HepG2 (cell line): ENCODE results near the gene SCRT2. TPM values are rescaled to one million over a fixed set of nuclear protein-coding genes. Genes with fewer than 3 reads are reported as not detected.

ENCODE experiments used
- ARID4A ChIP-seq: sonication (generic); formaldehyde crosslinking; IDR thresholded peaks from 2 replicates; pipeline ENCODE4 v1.5.0; 2020; ENCODE audit warnings: mild to moderate bottlenecking, missing genetic modification reagents, borderline replicate concordance
- GLI4 ChIP-seq: sonication (generic); formaldehyde crosslinking; IDR thresholded peaks from 2 replicates; pipeline ENCODE4 v1.5.1; 2020; ENCODE audit warnings: missing genetic modification reagents, mild to moderate bottlenecking, moderate library complexity, borderline replicate concordance
- GPBP1L1 ChIP-seq: sonication (generic); formaldehyde crosslinking; IDR thresholded peaks from 2 replicates; pipeline ENCODE4 v1.5.0; 2020; ENCODE audit warnings: mild to moderate bottlenecking, missing genetic modification reagents
- GTF3A ChIP-seq: sonication (generic); formaldehyde crosslinking; conservative IDR thresholded peaks from 2 replicates; pipeline ENCODE4 v1.4.0; 2020; ENCODE audit warnings: mild to moderate bottlenecking, missing genetic modification reagents
- HNRNPK ChIP-seq: fragments of 200-400 bp; formaldehyde crosslinking; IDR thresholded peaks from 2 replicates; pipeline ENCODE4 v1.6.1; 2018; ENCODE audit warnings: low read length, low read depth, moderate library complexity, mild to moderate bottlenecking; ENCODE audit not compliant: poor library complexity, severe bottlenecking
- IRF9 ChIP-seq: sonication (generic); formaldehyde crosslinking; IDR thresholded peaks from 2 replicates; pipeline ENCODE4 v1.8.0; 2022; ENCODE audit warnings: missing genetic modification reagents, mild to moderate bottlenecking, borderline replicate concordance
- KDM5B ChIP-seq: sonication (generic); formaldehyde crosslinking; IDR thresholded peaks from 2 replicates; pipeline ENCODE4 v1.4.0; 2020; ENCODE audit warnings: missing genetic modification reagents, mild to moderate bottlenecking, borderline replicate concordance
- MEIS2 ChIP-seq: sonication (generic); formaldehyde crosslinking; IDR thresholded peaks from 2 replicates; pipeline ENCODE4 v1.9.0; 2021; ENCODE audit warnings: mild to moderate bottlenecking, missing genetic modification reagents
- PAX8 ChIP-seq: sonication (generic); formaldehyde crosslinking; IDR thresholded peaks from 2 replicates; pipeline ENCODE4 v1.8.0; 2022; ENCODE audit warnings: mild to moderate bottlenecking, missing genetic modification reagents, borderline replicate concordance
- SPEN ChIP-seq: sonication (generic); formaldehyde crosslinking; IDR thresholded peaks from 2 replicates; pipeline ENCODE4 v1.5.1; 2020; ENCODE audit warnings: low read depth, mild to moderate bottlenecking, missing genetic modification reagents
- TBP ChIP-seq: sonication (generic); formaldehyde crosslinking; IDR thresholded peaks from 2 replicates; pipeline ENCODE4 v1.5.0; 2020; ENCODE audit warnings: missing genetic modification reagents
- ZBTB7B ChIP-seq: sonication (generic); formaldehyde crosslinking; IDR thresholded peaks from 2 replicates; pipeline ENCODE4 v1.4.0; 2020; ENCODE audit warnings: missing genetic modification reagents
- ZFP36L1 ChIP-seq: sonication (generic); formaldehyde crosslinking; IDR thresholded peaks from 2 replicates; pipeline ENCODE4 v1.8.0; 2022; ENCODE audit warnings: mild to moderate bottlenecking, missing genetic modification reagents, moderate library complexity
- ZFP90 ChIP-seq: sonication (generic); formaldehyde crosslinking; IDR thresholded peaks from 2 replicates; pipeline ENCODE4 v1.8.0; 2022; ENCODE audit warnings: missing genetic modification reagents, mild to moderate bottlenecking, inconsistent platforms, borderline replicate concordance
- ZGPAT ChIP-seq: IDR thresholded peaks from 2 replicates; pipeline ENCODE4 v1.6.1; 2016; ENCODE audit warnings: mild to moderate bottlenecking
- ZMYM3 ChIP-seq: sonication (generic); formaldehyde crosslinking; IDR thresholded peaks from 2 replicates; pipeline ENCODE4 v1.5.1; 2020; ENCODE audit warnings: mild to moderate bottlenecking, missing genetic modification reagents
- ZNF235 ChIP-seq: sonication (generic); formaldehyde crosslinking; IDR thresholded peaks from 2 replicates; pipeline ENCODE4 v1.8.1; 2023; ENCODE audit warnings: mild to moderate bottlenecking, missing genetic modification reagents, borderline replicate concordance
- ZNF580 ChIP-seq: IDR thresholded peaks from 2 replicates; pipeline ENCODE4 v1.6.1; 2016; ENCODE audit warnings: low read depth, borderline replicate concordance
- ZNF772 ChIP-seq: sonication (generic); formaldehyde crosslinking; IDR thresholded peaks from 2 replicates; pipeline ENCODE4 v1.5.0; 2020; ENCODE audit warnings: mild to moderate bottlenecking, missing genetic modification reagents
- ZNF784 ChIP-seq: sonication (generic); formaldehyde crosslinking; IDR thresholded peaks from 2 replicates; pipeline ENCODE4 v1.5.1; 2020; ENCODE audit warnings: missing genetic modification reagents, mild to moderate bottlenecking, borderline replicate concordance
- polyA plus RNA-seq, 8 experiments: library from polyadenylated mRNA; depleted of rRNA in 3 of 8; stranded (reverse) in 7 of 8; unstranded in 1 of 8; fragments of >200 nt; fragmentation: Illumina TruSeq in 4 of 8; extraction: Trizol in 4 of 8; gene quantifications; 2 replicates each; pipeline versions ENCODE4 v1.2.1 to v1.2.3, GENCODE V29; 2011 to 2016; ENCODE audit warnings: low read depth in 4 of 8, missing spikeins in 1 of 8, mixed read lengths in 1 of 8; ENCODE audit not compliant: insufficient read depth in 1 of 8
- total RNA-seq, 5 experiments: library from RNA; depleted of rRNA; stranded (reverse); fragments of >200 nt; fragmentation: Illumina TruSeq; extraction: Trizol; gene quantifications; 2 replicates each; pipeline ENCODE4 v1.2.3, GENCODE V29; 2016; ENCODE audit warnings: low read depth in 1 of 5

Gene SCRT2
- total and polyA plus RNA-seq, 2 of the 13 experiments (the other 11 are each of a cell fraction or from before 2014, with no cell fraction given) = not detected

GRCh38 chr20:652615-653109, 22.9 kb downstream of the SCRT2 start (continued):
- TF ChIP-seq ZGPAT (CRISPR knock-in tag) = peak; percentile 17; the same call in 1 of the 2 replicates
- peak; percentile 62; the same call in 1 of the 2 replicates for TF ChIP-seq ZNF235
- TF ChIP-seq GLI4 = 0 out of 2 replicates have a peak, but pooled peaks have one; percentile 2
- no peak for TF ChIP-seq GTF3A (CRISPR knock-in tag)
- TF ChIP-seq SPEN (CRISPR knock-in tag) = no peak; the same call in 1 of the 2 replicates
- TF ChIP-seq MEIS2 (CRISPR knock-in tag) = no peak
- TF ChIP-seq ZFP36L1 (CRISPR knock-in tag) = no peak; the same call in 1 of the 2 replicates
- no peak for TF ChIP-seq ZNF784 (CRISPR knock-in tag)
- no peak for TF ChIP-seq ZBTB7B
- TF ChIP-seq IRF9 = peak; percentile 44; the same call in 1 of the 2 replicates
- 0 out of 2 replicates have a peak, but pooled peaks have one; percentile 23 for TF ChIP-seq PAX8
- no peak for TF ChIP-seq GPBP1L1
- no peak for TF ChIP-seq TBP (CRISPR knock-in tag)
- TF ChIP-seq KDM5B (CRISPR knock-in tag) = no peak
- peak; percentile 20; the same call in 1 of the 2 replicates for TF ChIP-seq ZNF772 (CRISPR knock-in tag)
- peak; percentile 15; the same call in 1 of the 2 replicates for TF ChIP-seq ARID4A
- no peak for TF ChIP-seq HNRNPK
- 0 out of 2 replicates have a peak, but pooled peaks have one; percentile 16 for TF ChIP-seq ZNF580 (CRISPR knock-in tag)
- peak; percentile 100 for TF ChIP-seq ZMYM3 (CRISPR knock-in tag)
- TF ChIP-seq ZFP90 (CRISPR knock-in tag) = no peak
